Esophagus squamous epithelium (tissue), 4 donors: ENCODE results near the gene KLHDC3.

ENCODE experiments used
- CTCF ChIP-seq, 6 experiments: fragments of 450-650 bp in 4 of 6; fragments of 200-600 bp in 2 of 6; sonication (generic) in 2 of 6; IDR thresholded peaks; one replicate each; pipeline ENCODE4 v1.5.1; 2016 to 2019; ENCODE audit warnings: antibody characterized with exemption in 6 of 6, mild to moderate bottlenecking in 4 of 6, moderate library complexity in 4 of 6
- POLR2A ChIP-seq, 4 donors: fragments of 450-650 bp; IDR thresholded peaks; one replicate each; pipeline ENCODE4 v1.6.1; 2017; ENCODE audit warnings: antibody characterized with exemption in 4 of 4, mild to moderate bottlenecking in 4 of 4, moderate library complexity in 3 of 4

- no peak for TF ChIP-seq CTCF (IDR thresholded peaks at IDR 0.05)
- TF ChIP-seq POLR2A (IDR thresholded peaks at IDR 0.05): no peak
Observed at GRCh38 chr6:43012364-43012763, 1.7 kb upstream of the KLHDC3 start.
